ENCODE data around the gene CCDC141. TPM values are rescaled to one million over a fixed set of nuclear protein-coding genes. Genes with fewer than 3 reads are reported as not detected.
A peak's percentile ranks its signal among the peaks of the same experiment; 100 is the strongest.

The CCDC141 gene
- total RNA-seq, 3 donors from 2014 or later, result 1.3 to 11.7 (median 2.2) TPM

DNA sequence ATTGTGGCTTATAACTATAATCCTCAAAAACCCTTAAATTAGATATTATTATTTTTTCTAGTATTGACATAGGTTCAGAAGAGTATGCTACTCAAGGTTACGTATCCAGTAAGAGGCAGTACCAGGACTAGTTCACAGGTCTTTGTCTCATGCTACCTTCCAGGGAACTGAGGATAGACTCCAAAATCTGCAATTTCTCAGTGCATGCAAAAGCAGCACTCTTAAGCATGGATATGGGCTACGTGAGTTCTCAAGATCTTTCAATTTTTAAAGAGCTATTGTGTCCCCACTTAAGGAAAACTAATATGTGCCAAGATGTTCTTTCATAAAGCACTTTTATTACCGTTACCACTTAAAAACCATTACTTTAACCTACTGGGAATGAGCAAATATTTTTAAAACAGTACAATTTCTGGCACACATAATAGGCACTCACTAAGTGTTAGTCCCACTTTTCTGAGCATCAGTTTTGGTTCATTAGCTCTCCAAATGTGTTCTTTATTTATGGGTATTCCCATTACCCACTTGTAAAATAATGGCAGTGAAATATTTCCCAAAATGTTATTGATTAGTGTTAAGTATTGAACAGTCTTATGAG lies 128.9 kb downstream of the CCDC141 start:
- intact Hi-C loops (cut with DNase I; ENCODE audit: low total_unique reads), result no loop called here
- TF ChIP-seq POLR2A (IDR thresholded peaks at IDR 0.05) (no peak), POLR2AphosphoS5 (IDR thresholded peaks at IDR 0.05) (no peak)
- TF ChIP-seq, protein P1, sequence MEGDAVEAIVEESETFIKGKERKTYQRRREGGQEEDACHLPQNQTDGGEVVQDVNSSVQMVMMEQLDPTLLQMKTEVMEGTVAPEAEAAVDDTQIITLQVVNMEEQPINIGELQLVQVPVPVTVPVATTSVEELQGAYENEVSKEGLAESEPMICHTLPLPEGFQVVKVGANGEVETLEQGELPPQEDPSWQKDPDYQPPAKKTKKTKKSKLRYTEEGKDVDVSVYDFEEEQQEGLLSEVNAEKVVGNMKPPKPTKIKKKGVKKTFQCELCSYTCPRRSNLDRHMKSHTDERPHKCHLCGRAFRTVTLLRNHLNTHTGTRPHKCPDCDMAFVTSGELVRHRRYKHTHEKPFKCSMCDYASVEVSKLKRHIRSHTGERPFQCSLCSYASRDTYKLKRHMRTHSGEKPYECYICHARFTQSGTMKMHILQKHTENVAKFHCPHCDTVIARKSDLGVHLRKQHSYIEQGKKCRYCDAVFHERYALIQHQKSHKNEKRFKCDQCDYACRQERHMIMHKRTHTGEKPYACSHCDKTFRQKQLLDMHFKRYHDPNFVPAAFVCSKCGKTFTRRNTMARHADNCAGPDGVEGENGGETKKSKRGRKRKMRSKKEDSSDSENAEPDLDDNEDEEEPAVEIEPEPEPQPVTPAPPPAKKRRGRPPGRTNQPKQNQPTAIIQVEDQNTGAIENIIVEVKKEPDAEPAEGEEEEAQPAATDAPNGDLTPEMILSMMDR (IDR thresholded peaks at IDR 0.05), result no peak
- Histone ChIP-seq H3K9me3 (no peaks in the 10 kb centered on the region), H3K36me3 (no peaks in the 10 kb centered on the region), H3K4me1 (no peaks in the 10 kb centered on the region), H3K4me3 (no peak overlapping the region), H3K27ac (no peak overlapping the region), H3K27me3 (no peaks in the 10 kb centered on the region)
- DNase-seq (ENCODE audit: low spot score in 2 of 2), result no peak

DNA sequence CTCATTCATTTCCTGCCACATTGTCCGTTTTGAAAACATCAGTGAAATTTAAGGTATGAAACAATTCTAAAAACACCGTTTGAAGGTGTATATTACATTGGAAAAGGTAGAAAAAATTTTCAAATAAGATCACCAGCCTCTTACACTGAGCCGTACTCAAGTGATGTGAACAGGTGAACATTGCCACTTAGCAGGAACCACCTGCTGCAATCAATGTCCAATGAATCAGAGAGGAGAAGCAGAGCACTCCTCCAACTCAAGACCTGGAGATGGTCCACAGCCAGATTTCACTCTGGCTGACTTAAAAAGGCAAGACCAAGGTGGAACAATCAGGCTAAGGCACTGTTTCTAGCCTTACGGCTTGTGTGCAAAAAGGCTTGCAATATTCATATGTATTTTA lies 132.4 kb downstream of the CCDC141 start:
- intact Hi-C loops (cut with DNase I; ENCODE audit: low total_unique reads), result no loop called here
- no peak overlapping the region for H3K4me3 ChIP-seq
- H3K27ac ChIP-seq, result no peak overlapping the region
- no peak for TF ChIP-seq POLR2A (IDR thresholded peaks at IDR 0.05)
- no peak for TF ChIP-seq POLR2AphosphoS5 (IDR thresholded peaks at IDR 0.05)
- TF ChIP-seq, protein P1 (IDR thresholded peaks at IDR 0.05), result no peak
- H3K4me1 ChIP-seq, result no peaks in the 10 kb centered on the region
- no peaks in the 10 kb centered on the region for H3K36me3 ChIP-seq
- no peaks in the 10 kb centered on the region for H3K9me3 ChIP-seq
- DNase-seq (ENCODE audit: low spot score in 2 of 2), result no peak
- no peaks in the 10 kb centered on the region for H3K27me3 ChIP-seq

DNA sequence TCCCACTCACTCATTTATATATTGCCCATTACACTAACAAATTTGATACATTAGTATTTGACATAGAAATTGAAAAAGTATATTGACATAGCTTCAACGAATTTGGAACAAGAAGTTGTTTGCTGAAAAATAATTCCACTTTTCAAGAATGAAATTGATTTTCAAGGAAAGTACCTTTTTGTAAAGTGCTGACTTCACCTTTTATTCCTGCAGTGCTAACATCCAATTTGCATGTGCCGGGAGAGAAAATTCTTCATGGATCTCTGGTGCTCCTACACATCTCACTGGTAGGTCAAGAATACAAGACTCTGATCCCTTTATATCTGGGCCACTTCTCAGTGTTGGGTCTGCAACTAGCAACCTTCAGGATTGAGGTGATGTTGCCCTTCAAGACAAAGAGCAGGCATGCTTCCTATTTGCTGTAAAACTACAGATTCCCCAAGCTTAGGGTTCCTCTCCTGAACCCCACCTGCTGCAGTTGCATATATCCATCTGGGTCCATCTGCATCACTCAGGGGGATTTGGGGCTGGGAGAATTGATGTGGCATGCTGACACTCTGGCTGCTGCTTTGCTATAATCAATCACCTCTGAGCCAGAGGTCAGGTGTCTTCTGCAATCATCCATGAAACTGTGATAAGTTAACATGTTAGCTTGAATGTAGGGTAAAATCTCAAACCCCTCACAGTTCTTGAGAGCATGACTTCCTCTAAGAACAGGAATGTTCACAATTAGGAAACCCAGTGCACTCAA lies 134.3 kb downstream of the CCDC141 start:
- Histone ChIP-seq H3K4me3 (no peak overlapping the region), H3K9me3 (no peaks in the 10 kb centered on the region), H3K27ac (no peak overlapping the region), H3K36me3 (no peaks in the 10 kb centered on the region), H3K27me3 (no peaks in the 10 kb centered on the region), H3K4me1 (no peaks in the 10 kb centered on the region)
- DNase-seq (ENCODE audit: low spot score in 2 of 2), result no peak
- intact Hi-C loops (cut with DNase I; ENCODE audit: low total_unique reads), result no loop called here
- TF ChIP-seq, protein P1 (IDR thresholded peaks at IDR 0.05), result no peak
- no peak for TF ChIP-seq POLR2A (IDR thresholded peaks at IDR 0.05)
- TF ChIP-seq POLR2AphosphoS5 (IDR thresholded peaks at IDR 0.05), result no peak

DNA sequence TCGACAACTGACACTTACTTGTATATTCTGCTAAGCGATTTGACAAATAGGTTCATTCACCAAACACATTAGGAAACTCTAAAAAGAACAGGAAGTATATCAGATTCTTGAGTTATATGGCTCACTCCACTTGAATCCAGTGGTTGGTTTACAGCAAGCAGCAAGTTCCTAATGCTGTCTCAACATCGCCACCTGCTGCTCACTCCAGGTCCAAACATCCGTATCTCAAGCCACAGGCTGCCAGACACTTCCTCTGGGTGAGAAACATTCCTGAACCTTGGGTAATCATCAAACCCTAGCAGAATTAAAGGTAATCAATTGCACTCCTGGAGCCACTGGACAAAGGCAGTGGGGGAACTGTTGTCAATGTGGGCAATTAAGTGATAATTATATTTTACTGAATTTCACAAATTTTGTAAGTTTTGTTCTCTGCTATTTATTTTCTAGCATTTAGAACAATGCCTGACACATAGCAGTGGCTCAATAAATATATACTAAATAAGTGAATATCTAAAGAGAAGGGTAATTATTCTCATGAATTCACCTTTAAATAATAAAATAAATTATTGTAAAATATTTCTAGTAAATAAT lies 135.6 kb downstream of the CCDC141 start:
- Histone ChIP-seq H3K9me3 (no peaks in the 10 kb centered on the region), H3K4me1 (no peaks in the 10 kb centered on the region), H3K36me3 (no peaks in the 10 kb centered on the region), H3K27ac (no peak overlapping the region), H3K27me3 (no peaks in the 10 kb centered on the region), H3K4me3 (no peak overlapping the region)
- TF ChIP-seq POLR2AphosphoS5 (IDR thresholded peaks at IDR 0.05), result no peak
- no peak for TF ChIP-seq POLR2A (IDR thresholded peaks at IDR 0.05)
- TF ChIP-seq, protein P1 (IDR thresholded peaks at IDR 0.05), result peak in 2 of 3 donors; percentile 63 to 75
- intact Hi-C loops (cut with DNase I; ENCODE audit: low total_unique reads), result no loop called here
- DNase-seq (ENCODE audit: low spot score in 2 of 2), result peak; percentile 45 to 71

DNA sequence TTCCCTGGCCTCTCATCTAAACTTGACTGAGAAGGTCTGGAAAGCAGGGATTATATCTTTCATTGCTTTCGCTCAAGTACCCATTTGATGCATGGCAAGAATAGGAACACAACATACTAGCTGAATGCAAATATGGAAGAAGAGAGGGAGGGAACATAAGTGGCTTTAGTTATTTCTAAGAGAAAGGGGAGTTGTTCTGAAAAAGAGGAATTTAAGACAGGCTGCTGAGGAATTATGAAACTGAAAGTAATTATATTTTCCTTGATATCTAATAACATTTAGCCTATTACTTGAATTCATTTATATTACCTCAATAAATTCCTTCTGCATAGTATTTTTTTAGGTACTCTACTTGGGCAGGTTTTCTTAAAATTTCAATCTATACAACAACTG lies 136.9 kb downstream of the CCDC141 start:
- no peak for DNase-seq (ENCODE audit: low spot score in 2 of 2)
- intact Hi-C loops (cut with DNase I; ENCODE audit: low total_unique reads), result no loop called here
- H3K27ac ChIP-seq, result no peak overlapping the region
- H3K9me3 ChIP-seq, result no peaks in the 10 kb centered on the region
- no peaks in the 10 kb centered on the region for H3K36me3 ChIP-seq
- TF ChIP-seq, protein P1 (IDR thresholded peaks at IDR 0.05), result no peak
- TF ChIP-seq POLR2A (IDR thresholded peaks at IDR 0.05) (no peak), POLR2AphosphoS5 (IDR thresholded peaks at IDR 0.05) (no peak)
- H3K4me1 ChIP-seq, result no peaks in the 10 kb centered on the region
- H3K4me3 ChIP-seq, result no peak overlapping the region
- no peaks in the 10 kb centered on the region for H3K27me3 ChIP-seq

Measured in breast epithelium (tissue), 4 donors.